ENCODE measurements around the gene FAM78A.
"Not testable (repeated sequence)": the region's sequence is repeated elsewhere in the genome, so short reads cannot be mapped to it uniquely, and the experiment has no call there.

FAM78A gene

DNA sequence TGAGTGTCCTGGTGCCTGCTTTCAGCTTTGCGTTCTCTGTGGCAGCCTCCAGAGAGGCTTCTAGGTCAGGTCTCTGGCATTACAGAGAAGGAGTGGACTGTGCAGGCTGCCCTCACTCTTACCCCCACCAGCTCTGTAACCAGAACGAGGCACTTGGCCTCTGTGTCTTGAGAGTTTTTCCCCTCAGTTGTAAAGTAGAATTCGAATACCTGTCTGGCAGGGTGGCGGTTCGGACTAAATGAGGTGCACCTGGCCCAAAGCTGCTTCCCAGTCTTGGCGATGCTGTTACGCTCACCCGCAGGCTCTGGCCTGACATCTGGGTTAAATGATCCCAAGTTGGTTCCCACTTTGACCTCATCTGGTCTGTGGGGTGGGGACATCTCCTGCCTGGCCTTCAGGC, 40.1 kb downstream of the FAM78A start:
- no peak for DNase-seq

DNA sequence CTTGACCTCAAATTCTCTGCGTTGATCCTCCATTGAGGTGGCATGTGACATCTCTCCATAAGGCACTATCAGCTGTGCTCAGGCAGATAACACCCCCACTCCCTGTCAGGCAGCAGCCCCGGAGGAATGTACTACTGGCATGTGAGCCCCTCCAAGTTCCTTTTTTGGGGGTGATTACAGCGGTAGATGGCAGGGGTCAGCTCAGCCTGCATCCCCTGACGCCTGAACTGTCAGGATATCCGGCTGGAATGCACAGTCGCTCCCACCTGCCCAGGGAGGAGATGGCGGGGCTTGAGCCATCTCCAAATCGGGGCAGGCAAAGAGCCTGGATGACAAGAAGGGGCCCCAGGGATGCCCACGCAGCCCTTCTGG, 40.8 kb downstream of the FAM78A start:
- no peak for DNase-seq

DNA sequence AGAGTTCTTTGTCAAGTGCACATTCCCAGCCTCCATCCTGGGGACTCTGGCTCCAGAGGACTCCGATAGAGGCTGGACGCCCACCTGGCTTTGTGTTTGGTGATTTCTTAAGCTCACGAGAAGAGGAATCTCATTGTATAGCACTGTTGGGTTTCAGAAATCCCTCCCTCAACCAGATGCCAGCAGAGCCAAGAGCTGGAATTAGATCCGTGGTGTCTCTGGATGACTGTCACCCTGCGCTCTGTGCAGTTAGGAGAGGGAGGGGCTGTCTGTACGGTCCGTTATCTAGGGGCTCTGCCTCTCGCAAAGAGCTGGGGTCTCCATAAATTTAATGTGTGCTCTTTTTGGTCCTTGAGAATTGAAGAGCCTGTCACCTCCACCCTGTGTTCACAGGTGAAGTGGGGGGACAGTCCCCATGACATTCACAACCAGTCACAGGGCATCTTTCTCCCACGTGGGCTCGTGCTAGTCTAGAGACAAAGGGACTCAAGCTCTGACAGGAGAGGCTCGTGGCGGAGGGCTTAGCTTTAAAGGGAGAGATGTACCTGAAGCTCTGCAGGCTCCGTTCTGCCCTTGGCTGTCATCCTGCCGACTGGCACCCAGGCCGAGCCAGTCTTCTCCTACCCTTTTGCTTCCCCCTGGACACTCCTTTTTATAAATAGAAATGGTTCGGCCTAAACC, 41.4 kb downstream of the FAM78A start:
- no peak for DNase-seq

DNA sequence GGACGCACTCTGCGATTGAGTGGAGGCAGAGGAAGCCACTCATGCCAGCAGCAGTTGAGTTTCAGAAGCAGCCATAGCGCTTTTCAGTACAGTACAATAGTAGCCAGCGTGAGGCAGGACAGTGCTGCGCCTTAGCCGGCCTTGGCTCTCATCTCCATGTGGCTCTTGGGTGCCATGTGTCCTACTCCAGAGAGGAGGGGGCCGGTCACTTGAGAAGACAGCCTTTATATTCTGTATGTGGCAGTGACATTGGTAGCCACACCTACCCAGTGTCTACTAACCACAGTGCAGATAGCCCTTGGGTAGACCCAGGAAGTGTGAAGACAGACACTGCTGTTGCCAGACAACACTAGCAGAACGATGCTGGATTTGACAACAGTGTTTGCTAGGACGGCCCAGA, 42.3 kb downstream of the FAM78A start:
- DNase-seq = no peak

DNA sequence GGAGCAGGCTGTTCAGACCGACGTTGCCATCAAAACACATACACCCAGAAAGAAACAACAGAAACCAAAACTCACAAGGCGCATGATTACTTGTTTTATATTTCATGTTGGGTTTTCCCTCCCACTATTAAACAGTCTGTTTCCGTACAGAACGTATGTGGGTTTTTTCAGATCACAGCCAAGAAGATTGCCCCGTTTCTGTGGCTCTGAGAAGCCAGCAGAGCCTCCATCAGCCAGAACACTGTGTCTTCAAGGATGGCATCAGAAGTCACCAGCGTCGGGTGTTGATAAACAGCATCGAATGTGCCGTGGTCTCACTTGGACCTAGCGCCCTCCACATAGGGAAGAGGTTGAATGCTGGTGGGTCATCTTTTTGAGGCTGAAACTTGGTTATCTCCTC, 42.8 kb downstream of the FAM78A start:
- no peak for DNase-seq

DNA sequence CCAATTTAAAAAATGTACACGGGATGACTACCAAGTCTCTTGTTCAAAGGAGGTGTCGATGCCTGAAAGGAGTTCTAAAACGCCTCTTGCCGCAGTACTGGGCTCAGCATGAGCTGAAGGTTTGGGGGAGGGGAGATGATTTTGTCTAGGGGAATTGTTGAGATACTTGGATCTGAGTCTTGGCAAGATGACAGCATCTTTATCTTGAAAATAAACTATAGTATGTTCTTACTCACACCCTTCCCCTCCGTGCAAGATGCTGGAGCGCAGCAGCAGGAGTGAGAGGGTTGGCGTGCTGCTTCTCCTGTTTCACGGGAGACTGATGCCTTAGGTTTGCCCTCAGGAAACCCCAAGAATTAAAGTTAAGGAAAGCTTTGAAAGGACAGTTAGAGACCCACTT, 47.3 kb downstream of the FAM78A start:
- DNase-seq = no peak

DNA sequence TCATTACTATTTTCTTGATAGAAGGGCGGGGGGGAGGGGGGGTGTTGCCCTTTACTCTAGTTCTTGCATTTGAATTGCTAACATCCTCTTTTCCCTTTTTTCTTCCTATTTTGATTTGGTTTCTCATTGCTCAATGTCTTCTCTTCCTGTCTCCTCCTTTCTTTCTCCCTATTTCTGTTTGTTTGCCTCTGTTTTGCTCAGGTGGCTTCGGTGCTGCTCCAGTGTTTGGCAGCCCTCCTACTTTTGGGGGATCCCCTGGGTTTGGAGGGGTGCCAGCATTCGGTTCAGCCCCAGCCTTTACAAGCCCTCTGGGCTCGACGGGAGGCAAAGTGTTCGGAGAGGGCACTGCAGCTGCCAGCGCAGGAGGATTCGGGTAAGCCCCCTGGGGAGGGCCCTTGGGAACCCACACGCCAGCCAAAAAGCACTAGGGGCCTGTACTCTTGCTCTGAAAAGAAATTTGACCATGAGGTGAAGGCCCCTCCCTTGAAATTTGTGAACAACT, 48.3 kb downstream of the FAM78A start:
- no peak for DNase-seq

DNA sequence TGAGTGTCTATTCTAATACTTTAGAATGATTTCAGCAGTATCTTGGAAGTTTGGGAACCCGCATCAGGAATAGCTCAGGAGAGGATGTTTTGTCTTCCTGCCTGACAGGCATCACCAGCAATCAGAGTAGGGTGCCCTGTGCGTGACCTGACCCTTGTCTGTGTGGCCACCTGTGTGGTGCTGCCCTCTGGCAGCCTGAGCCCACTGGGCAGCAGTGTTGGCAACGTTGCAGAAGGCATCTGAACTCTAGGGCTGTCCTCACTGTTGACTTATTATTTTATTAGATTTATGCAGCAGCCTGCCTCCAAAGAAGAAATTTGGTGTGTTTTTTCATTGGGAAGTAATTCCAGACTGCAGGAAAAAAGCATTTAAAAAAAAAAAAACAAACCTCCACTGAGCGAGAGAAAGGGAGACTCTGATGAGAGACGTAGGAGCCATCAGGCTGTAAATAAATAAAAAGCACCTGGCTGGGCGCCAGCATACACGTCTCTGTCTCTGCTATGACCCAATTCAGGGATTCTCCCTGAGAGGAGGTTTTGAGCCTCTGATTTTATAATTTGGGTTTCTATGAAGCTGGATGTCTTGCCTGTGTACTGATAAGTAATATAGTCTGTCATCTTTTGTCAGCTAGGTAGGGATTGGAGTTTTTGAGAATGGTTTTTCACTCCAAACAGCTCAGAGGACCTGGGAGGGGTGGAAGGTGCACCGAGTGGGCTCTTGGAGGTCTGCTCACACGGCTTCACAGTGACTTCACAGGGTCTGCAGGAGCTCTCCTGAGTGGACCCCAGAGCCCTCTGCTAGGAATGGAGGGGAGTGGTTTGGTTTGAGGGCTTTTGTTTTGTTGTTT, 49.0 kb downstream of the FAM78A start:
- DNase-seq = no peak

DNA sequence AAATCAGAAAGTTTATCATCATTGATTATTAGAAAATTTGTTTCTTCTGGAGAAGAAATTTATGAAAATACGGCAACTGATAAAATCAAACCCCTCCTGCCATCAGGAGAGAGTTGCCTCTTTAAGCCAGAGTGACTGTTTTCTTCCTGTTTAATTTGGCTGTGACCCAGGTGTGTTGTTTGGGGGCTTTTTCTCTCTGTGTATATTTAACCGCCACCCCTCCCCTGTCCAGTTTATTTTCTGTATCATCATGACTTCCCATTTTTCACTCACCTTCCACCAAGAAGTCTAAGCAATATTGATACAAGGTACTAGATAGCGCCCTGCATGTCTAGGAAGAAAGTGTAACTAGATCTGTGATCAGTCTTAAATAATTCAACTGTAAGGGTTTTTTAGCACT, 50.1 kb downstream of the FAM78A start:
- no peak for DNase-seq

DNA sequence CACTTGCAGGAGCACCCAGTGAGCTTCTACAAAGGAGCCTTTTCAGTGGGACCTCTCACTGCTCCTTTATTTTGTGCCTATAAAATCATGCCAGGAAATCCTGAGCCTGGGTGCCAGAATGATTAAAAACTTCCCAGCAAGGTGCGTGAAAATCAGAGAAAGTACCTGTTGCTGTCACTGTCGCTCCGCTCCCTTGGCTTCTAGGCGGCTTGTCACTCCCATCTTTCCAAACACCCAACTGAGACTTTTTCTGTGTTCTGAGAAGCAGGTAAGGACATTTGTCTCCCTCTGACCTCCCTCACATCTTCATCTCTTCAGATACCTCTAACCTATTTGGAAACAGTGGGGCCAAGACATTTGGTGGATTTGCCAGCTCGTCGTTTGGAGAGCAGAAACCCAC, 53.9 kb downstream of the FAM78A start:
- no peak for DNase-seq

DNA sequence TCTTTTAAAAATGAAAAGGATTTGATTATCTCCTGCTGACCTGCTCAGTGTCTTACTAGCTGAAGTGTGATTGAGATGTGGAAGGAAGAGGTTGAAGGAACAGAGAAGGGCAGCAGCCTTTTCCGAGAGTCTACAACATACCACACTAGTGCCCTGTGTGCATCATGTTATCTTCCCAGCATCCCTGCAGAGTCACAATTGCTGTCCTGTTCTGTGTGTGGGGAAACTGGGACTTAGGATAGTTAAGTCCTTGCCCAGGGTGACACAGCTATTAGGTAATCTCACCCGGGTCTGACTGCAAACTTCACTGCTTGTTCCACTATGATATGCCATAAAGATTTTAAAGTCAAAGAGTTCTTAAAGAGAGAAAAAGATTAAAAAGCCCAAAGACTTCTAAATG, 55.8 kb downstream of the FAM78A start:
- no peak for DNase-seq

DNA sequence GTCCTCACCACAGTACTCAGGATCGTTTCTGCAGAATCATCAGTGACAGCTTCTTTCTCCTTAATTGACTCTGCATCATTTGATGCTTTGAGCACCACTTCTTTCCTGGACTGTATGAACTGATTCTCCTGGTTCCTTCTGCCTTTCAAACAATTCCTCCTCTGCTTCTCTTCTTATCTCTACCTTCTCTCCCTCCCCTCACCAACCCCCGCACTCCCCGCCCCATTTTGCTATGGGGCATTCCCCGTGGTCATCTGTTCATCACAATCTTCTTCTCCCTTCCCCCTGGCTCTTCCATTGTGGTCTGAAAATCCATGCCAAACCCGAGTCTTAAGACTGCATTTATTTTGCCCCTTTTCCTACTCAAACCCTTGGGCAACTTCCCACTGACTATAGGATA, 57.9 kb downstream of the FAM78A start:
- no peak for DNase-seq

DNA sequence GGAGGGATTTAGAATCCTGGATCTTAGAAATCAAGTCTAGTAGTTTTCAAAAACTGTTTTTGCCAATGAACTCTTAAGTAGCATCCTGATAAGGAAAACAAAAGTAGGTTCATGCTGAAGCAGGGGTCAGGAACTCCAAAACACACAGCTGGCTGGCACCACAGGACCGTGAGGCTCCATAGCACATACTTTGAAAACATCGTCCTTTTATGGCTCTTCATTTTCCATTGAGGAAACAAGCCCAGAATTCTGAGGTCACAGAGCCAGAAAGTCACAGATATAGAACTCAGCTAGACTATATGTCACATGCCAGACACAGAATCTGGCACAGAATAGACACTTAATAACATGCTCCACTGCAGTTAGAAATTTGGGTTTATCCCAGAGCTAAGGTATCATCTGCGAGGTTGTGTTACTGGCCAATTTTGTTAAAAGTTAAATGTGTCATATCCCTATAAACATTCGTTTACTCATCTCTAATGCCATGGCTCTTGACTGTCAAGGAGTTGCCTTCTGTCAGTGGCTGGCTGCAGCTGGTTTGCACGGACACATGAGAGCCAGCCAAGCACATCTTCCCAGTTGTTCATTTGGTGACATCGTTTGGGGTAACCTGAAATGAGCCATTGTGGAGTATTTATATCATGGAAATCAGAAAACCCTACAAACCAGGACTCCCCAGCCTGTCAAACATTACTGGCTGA, 58.8 kb downstream of the FAM78A start:
- no peak for DNase-seq

DNA sequence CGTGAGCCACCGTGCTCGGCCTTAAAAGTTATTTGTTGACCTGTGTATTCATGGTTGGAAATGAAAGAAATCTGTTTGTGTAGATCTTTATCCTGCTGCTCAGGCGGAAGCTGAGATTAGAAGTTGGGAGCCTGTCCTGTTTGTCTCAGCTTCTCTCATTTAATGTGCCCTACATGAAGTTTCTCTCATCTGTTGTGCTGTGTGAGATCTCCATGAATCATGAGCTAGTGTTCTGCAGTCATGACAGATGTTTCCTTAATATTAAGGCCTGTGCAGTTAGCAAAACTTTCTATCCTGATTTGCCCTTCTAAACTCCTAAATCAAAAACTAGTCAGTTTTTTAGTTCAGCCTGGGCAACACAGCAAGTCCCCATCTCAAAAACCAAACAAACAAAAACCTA, 59.5 kb downstream of the FAM78A start:
- DNase-seq = no peak

DNA sequence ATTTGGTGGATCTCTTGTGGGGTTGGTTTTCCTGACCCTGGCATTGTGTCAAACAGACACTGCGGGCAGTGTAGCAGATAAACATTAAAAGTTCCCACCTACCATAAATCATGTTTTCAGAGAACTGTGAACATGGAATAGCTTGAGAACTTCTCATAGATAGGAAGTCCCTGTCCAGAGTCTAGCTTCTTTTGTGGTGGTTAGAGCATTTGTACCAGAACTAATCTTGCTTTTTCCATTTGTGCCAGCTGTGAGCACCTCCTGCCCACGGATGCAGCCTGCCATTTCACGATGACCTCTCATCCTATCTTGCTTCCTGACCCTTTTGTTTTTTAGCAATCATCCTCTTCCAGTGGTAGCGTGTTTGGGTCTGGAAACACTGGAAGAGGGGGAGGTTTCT, 61.4 kb downstream of the FAM78A start:
- DNase-seq = no peak

DNA sequence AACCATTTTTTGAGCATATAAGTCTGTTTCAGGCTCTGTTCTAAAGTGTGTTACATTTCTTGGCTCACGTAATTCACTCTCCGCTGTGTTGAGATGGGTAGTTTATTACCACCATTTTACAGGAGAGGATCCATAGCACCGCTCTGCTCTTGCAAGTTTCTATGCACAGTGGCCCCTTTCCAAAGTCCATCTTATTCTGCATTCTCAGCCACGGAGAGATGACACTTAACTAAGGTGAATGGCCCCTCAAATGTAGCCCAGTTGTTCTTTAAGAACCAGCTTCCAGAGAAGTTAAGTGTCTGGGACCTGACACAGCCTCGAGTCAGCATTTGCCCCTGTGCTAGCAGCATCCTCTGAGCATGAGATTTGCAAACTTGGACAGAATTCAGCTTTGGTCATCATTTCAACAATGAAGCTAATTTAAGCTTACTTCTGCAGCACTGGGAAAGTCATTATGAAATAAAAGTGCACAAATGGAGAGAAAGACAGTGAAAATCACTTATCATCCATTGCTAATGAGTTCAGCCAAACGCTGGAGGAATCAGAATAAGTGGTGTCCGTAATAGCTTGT, 61.9 kb downstream of the FAM78A start:
- no peak for DNase-seq

DNA sequence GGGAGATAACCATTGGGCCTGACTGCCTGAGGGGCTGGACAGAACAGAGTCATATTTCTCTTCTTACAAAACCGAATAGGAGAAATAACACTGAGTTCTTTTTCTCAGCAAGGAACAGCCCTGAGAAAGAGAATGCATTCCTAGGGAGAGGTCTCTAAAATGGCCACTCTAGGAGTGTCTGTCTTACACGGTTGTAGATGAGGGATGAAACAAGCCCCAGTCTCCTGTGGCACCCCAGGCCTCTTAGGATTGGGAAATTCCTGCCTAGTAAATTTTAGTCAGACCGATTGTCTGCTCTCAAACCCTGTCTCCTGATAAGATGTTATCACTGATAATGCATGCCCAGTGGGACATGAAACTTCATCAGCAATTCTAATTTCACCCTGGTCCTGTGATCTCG, 64.4 kb downstream of the FAM78A start:
- not testable (repeated sequence) for DNase-seq

All from EL (cell line).